ENCODE data around the gene DPP8.
"Not testable (repeated sequence)": the region's sequence is repeated elsewhere in the genome, so short reads cannot be mapped to it uniquely, and the experiment has no call there.

GRCh38 chr15:65552851-65553250, 35.4 kb upstream of the DPP8 start:
- TF ChIP-seq CTCF, EZH2phosphoT487 (IDR thresholded peaks at IDR 0.05): not testable (repeated sequence)

Data from neural progenitor cell (in vitro differentiated cells).